ENCODE results near the gene VAMP4.

VAMP4 gene

DNA sequence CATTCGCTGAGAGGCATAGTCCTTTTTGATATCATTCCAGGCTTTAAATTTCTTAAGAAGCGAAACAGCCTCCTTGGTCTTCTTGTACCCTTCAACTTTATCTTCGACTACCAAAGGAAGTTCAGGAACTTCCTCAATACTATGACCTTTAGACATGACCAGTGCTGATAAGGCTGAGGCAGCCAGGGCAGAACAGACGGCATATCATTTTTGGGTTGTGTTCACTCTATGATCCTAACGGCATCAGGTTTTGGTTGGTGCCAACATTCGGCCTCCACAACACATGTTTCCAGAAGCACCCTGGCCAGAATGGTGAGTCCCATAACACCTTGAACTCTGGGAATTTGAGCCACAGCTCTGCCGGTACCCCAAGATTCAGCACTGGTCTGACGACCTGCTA is 58.0 kb downstream of the VAMP4 start:
- DNase-seq (ENCODE audit: low spot score) = no peak

DNA sequence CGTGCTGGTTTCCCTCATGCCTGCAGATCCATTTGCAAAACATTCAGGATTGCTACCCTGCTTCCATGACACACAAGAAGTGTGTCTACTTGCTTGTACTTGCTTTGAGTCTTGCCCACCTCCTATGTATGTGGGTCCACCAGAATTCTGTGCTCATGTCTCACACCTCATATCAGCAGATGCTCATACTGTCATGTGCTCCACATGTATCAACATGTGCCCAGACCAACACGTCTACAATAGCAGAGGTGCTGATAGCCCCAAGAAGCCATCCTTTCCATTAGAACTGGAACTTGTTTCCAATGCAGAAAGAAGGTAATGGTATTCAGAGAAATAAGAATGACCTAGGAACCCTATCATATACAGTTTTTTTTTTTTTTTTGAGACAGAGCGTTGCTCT is 61.5 kb downstream of the VAMP4 start:
- in situ Hi-C loops (cut with MboI; ENCODE audit: low sequenced_read_pairs, unreplicated experiment) = no loop called here
- TF ChIP-seq, protein P1, sequence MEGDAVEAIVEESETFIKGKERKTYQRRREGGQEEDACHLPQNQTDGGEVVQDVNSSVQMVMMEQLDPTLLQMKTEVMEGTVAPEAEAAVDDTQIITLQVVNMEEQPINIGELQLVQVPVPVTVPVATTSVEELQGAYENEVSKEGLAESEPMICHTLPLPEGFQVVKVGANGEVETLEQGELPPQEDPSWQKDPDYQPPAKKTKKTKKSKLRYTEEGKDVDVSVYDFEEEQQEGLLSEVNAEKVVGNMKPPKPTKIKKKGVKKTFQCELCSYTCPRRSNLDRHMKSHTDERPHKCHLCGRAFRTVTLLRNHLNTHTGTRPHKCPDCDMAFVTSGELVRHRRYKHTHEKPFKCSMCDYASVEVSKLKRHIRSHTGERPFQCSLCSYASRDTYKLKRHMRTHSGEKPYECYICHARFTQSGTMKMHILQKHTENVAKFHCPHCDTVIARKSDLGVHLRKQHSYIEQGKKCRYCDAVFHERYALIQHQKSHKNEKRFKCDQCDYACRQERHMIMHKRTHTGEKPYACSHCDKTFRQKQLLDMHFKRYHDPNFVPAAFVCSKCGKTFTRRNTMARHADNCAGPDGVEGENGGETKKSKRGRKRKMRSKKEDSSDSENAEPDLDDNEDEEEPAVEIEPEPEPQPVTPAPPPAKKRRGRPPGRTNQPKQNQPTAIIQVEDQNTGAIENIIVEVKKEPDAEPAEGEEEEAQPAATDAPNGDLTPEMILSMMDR (IDR thresholded peaks at IDR 0.05; ENCODE audit: borderline replicate concordance, control extremely low read depth, extremely low read depth, insufficient read depth, missing control alignments) = no peak
- DNase-seq (ENCODE audit: low spot score) = no peak

More for the DNA sequence above, 58.0 kb downstream of the VAMP4 start:
- TF ChIP-seq, protein P1 (IDR thresholded peaks at IDR 0.05; ENCODE audit: borderline replicate concordance, control extremely low read depth, extremely low read depth, insufficient read depth, missing control alignments) = no peak
- in situ Hi-C loops (cut with MboI; ENCODE audit: low sequenced_read_pairs, unreplicated experiment) = no loop called here

DNA sequence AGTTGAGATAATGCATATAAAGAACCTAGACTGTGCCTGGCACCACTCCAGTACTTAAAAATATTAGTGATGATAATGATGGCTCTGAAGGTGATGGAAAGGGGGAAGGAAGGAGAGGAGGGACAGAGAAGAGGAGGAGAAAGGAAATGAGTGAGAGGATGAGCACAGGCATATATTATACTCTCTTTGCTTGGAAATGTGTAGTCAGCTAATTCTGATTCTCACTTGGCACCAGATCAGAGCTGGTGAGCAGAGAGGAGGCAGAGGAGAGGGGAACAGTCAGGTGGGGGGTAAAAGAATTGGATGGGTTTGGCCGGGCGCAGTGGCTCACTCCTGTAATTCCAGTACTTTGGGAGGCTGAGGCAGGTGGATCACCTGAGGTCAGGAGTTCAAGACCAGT is 65.0 kb downstream of the VAMP4 start:
- TF ChIP-seq, protein P1 (IDR thresholded peaks at IDR 0.05; ENCODE audit: borderline replicate concordance, control extremely low read depth, extremely low read depth, insufficient read depth, missing control alignments) = no peak
- in situ Hi-C loops (cut with MboI; ENCODE audit: low sequenced_read_pairs, unreplicated experiment) = no loop called here
- DNase-seq (ENCODE audit: low spot score) = no peak

DNA sequence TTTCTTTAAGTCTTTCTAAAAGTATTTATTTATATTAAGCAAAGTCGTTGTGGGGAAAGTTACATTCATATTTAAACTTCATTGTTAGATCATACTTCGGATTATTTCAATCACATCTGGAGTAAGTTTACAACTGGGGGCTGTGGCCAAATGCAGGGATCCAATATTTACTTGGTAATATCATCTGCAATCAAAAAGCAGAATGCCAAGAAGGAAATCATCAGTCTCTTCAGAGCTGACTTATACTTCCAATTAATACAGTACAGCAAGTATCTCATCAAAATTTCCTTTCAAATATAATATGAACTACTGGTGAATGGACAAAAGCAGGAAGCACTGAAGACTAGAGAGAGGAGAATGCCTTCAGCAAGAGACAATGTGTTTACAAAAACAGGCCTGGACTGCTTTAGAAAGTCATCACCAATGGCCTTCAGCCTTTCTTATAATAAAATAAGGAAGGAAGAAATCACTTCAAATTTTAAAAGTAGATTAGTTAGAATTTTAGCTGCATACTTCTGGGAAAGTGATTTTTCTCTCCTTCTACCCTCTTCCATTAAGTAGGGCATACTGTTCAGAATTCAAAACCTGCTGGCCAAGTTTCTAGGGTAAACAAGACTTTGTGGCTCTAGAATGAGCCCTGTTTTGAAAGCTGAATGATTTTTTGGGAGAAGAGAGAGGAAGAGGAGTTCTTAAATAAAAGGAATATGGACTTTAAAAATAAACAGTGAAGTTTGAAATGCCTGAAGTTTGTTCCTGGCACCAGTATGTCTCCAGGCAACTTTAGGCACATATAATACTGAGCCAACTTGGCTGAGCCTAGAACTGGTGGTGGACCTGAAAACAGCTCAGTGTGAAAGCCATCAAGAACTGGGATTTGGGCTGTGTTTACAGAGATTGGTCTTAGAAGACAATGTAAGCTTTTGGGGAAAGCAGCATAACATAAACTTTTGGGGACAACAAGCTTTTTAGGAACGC is 67.1 kb downstream of the VAMP4 start:
- TF ChIP-seq, protein P1 (IDR thresholded peaks at IDR 0.05; ENCODE audit: borderline replicate concordance, control extremely low read depth, extremely low read depth, insufficient read depth, missing control alignments) = no peak
- no peak for DNase-seq (ENCODE audit: low spot score)
- in situ Hi-C loops (cut with MboI; ENCODE audit: low sequenced_read_pairs, unreplicated experiment) = loop anchor here (25.0 kb wide), 1 partner anchor 313 kb away; no protein-coding TSS in a partner anchor

DNA sequence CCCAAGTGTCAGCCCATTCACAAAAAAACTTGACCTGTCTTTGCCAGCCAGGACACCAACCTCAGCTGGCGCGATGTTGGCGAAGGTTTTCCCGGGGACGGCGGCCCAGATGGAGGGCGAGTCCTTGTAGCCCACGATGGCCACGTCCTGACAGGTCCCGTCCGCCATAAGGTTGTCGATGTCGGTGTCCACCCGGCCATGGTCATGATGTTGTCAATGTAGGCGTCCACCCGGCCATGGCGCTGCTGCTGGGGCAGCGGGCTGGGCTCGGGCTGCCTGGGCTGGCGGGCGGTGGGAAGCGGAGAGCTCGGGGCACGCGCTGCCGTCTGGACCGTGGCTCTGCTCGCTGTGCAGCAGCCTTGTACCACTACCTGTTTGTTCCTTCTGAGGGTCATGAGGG is 71.1 kb downstream of the VAMP4 start:
- DNase-seq (ENCODE audit: low spot score) = no peak
- in situ Hi-C loops (cut with MboI; ENCODE audit: low sequenced_read_pairs, unreplicated experiment) = loop anchor here (25.0 kb wide), 1 partner anchor 317 kb away; no protein-coding TSS in a partner anchor
- TF ChIP-seq, protein P1 (IDR thresholded peaks at IDR 0.05; ENCODE audit: borderline replicate concordance, control extremely low read depth, extremely low read depth, insufficient read depth, missing control alignments) = no peak

DNA sequence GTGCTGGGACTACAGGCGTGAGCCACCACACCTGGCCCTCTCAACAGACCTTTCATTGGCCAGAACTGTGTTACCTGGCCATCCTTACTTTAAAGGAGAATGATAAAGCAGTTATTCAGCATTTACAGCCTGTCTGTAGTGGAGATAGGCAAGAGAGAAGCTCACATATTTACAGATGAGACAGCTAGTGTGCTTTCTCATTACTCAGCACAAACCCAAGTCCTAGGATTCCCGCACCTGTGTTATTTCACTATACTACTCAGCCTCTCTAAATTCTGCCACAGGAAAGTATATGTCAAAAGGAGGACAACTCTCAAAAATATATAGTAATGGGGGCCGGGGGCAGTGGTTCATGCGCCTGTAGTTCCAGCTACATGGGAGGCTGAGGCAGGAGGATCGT is 73.5 kb downstream of the VAMP4 start:
- no peak for DNase-seq (ENCODE audit: low spot score)
- in situ Hi-C loops (cut with MboI; ENCODE audit: low sequenced_read_pairs, unreplicated experiment) = loop anchor here (25.0 kb wide), 1 partner anchor 319 kb away; no protein-coding TSS in a partner anchor
- TF ChIP-seq, protein P1 (IDR thresholded peaks at IDR 0.05; ENCODE audit: borderline replicate concordance, control extremely low read depth, extremely low read depth, insufficient read depth, missing control alignments) = no peak

All from GM13976 (cell line).